Liver (tissue), 9 donors: ENCODE measurements around the gene SYT6. TPM values are rescaled to one million over a fixed set of nuclear protein-coding genes. Genes with fewer than 3 reads are reported as not detected.

Experiments
- DNase-seq: peaks from one replicate; pipeline ENCODE4 v3.0.0-alpha.2; 2017; ENCODE audit warnings: low spot score
- H3K27ac ChIP-seq, 2 donors: one replicate each; pipeline ENCODE4 v1.7.0; 2013; ENCODE audit warnings: inconsistent platforms in 2 of 2, low read length in 2 of 2, control low read depth in 1 of 2, low read depth in 1 of 2, mild to moderate bottlenecking in 1 of 2
- H3K27me3 ChIP-seq, 4 donors: one replicate each; pipeline versions ENCODE4 v1.6.1 to v1.7.0; 2013; ENCODE audit warnings: low read length in 3 of 4, inconsistent platforms in 1 of 4, mild to moderate bottlenecking in 1 of 4, moderate library complexity in 1 of 4; ENCODE audit not compliant: control insufficient read depth in 4 of 4, insufficient read depth in 4 of 4
- H3K36me3 ChIP-seq, 4 donors: one replicate each; pipeline versions ENCODE4 v1.6.1 to v1.7.0; 2013; ENCODE audit warnings: low read length in 3 of 4, mild to moderate bottlenecking in 3 of 4, low read depth in 1 of 4, moderate library complexity in 1 of 4; ENCODE audit not compliant: control insufficient read depth in 4 of 4, insufficient read depth in 3 of 4
- H3K4me1 ChIP-seq, 4 donors: one replicate each; pipeline versions ENCODE4 v1.6.1 to v1.7.0; 2013; ENCODE audit warnings: low read length in 3 of 4, mild to moderate bottlenecking in 3 of 4, moderate library complexity in 1 of 4; ENCODE audit not compliant: control insufficient read depth in 4 of 4, insufficient read depth in 4 of 4
- H3K4me3 ChIP-seq, 3 donors: one replicate each; pipeline versions ENCODE4 v1.6.1 to v1.7.0; 2013; ENCODE audit warnings: low read length in 3 of 3, control low read depth in 1 of 3, low read depth in 1 of 3, mild to moderate bottlenecking in 1 of 3
- H3K9ac ChIP-seq, 2 donors: one replicate each; pipeline ENCODE4 v1.7.0; 2013; ENCODE audit warnings: low read length in 2 of 2, mild to moderate bottlenecking in 2 of 2, moderate library complexity in 2 of 2, control low read depth in 1 of 2, low read depth in 1 of 2
- H3K9me3 ChIP-seq, 4 donors: one replicate each; pipeline versions ENCODE4 v1.6.1 to v1.7.0; 2013; ENCODE audit warnings: low read length in 3 of 4; ENCODE audit not compliant: control insufficient read depth in 4 of 4
- EGR1 ChIP-seq, 2 donors: IDR thresholded peaks; 2 replicates each; pipeline ENCODE4 v1.6.1; 2016 to 2018; ENCODE audit warnings: antibody characterized with exemption in 2 of 2, low read depth in 2 of 2
- FOXA1 ChIP-seq: IDR thresholded peaks from 2 replicates; pipeline ENCODE4 v1.6.1; 2016; ENCODE audit warnings: antibody characterized with exemption
- FOXA2 ChIP-seq: IDR thresholded peaks from 2 replicates; pipeline ENCODE4 v1.6.1; 2016; ENCODE audit warnings: antibody characterized with exemption
- GABPA ChIP-seq, 2 donors: IDR thresholded peaks in 1 of 2; conservative IDR thresholded peaks in 1 of 2; 2 replicates each; pipeline ENCODE4 v1.6.1; 2016; ENCODE audit warnings: antibody characterized with exemption in 2 of 2, mild to moderate bottlenecking in 1 of 2, moderate library complexity in 1 of 2
- HNF4A ChIP-seq, 2 donors: conservative IDR thresholded peaks; 2 replicates each; pipeline ENCODE4 v1.6.1; 2016; ENCODE audit warnings: antibody characterized with exemption in 2 of 2, mild to moderate bottlenecking in 2 of 2
- HNF4G ChIP-seq: IDR thresholded peaks from 2 replicates; pipeline ENCODE4 v1.6.1; 2016; ENCODE audit warnings: antibody characterized with exemption
- JUND ChIP-seq, 2 donors: IDR thresholded peaks; 2 replicates each; pipeline ENCODE4 v1.6.1; 2016; ENCODE audit warnings: antibody characterized with exemption in 2 of 2
- NR2F2 ChIP-seq: IDR thresholded peaks from 2 replicates; pipeline ENCODE4 v1.6.1; 2016; ENCODE audit warnings: antibody characterized with exemption
- RAD21 ChIP-seq, 2 donors: IDR thresholded peaks; 2 replicates each; pipeline ENCODE4 v1.6.1; 2016; ENCODE audit warnings: antibody characterized with exemption in 2 of 2, mild to moderate bottlenecking in 2 of 2
- RXRA ChIP-seq, 2 donors: IDR thresholded peaks; 2 replicates each; pipeline ENCODE4 v1.6.1; 2017 to 2018; ENCODE audit warnings: antibody characterized with exemption in 2 of 2, mild to moderate bottlenecking in 1 of 2
- SP1 ChIP-seq: IDR thresholded peaks from 2 replicates; pipeline ENCODE4 v1.6.1; 2018; ENCODE audit warnings: antibody characterized with exemption, mild to moderate bottlenecking
- TAF1 ChIP-seq: conservative IDR thresholded peaks from 2 replicates; pipeline ENCODE4 v1.6.1; 2016; ENCODE audit warnings: antibody characterized with exemption, mild to moderate bottlenecking
- YY1 ChIP-seq: IDR thresholded peaks from 2 replicates; pipeline ENCODE4 v1.6.1; 2016; ENCODE audit warnings: antibody characterized with exemption, mild to moderate bottlenecking
- WGBS: extraction: QIAGEN DNeasy Blood & Tissue Kit; methylation state at CpG from one replicate; pipeline ENCODE4 v1.1.7; 2013; 5-methylcytosine and 5-hydroxymethylcytosine counted together
- polyA plus RNA-seq, 2 donors: library from polyadenylated mRNA; stranded (reverse) in 1 of 2; unstranded in 1 of 2; fragments of 200-250 nt in 1 of 2; fragments of >200 nt in 1 of 2; fragmentation: Nextera tagmentation in 1 of 2; extraction: Ambion mirVana in 1 of 2; gene quantifications; one replicate each; pipeline versions ENCODE4 v1.2.1 to v1.2.3, GENCODE V29; 2013 to 2015
- total RNA-seq, 2 donors: library from RNA; depleted of rRNA; stranded (reverse); fragments of >200 nt; gene quantifications; one replicate each; pipeline ENCODE4 v1.2.3, GENCODE V29; 2014
- TF ChIP-seq, protein P1 (sequence below): IDR thresholded peaks from 2 replicates; pipeline ENCODE4 v1.6.1; 2016; ENCODE audit warnings: antibody characterized with exemption
- TF ChIP-seq, protein P2 (sequence below): IDR thresholded peaks from 2 replicates; pipeline ENCODE4 v1.6.1; 2016; ENCODE audit warnings: antibody characterized with exemption, mild to moderate bottlenecking
- TF ChIP-seq, protein P3 (sequence below): fragments of 150-350 bp; IDR thresholded peaks from 2 replicates; pipeline ENCODE4 v1.5.1; 2017; ENCODE audit warnings: improper control_type of control experiment, low read depth, low read length; ENCODE audit not compliant: missing input control
- TF ChIP-seq, protein P4 (sequence below): IDR thresholded peaks from 2 replicates; pipeline ENCODE4 v1.6.1; 2016; ENCODE audit warnings: antibody characterized with exemption
- TF ChIP-seq, protein P5 (sequence below): IDR thresholded peaks from 2 replicates; pipeline ENCODE4 v1.6.1; 2016; ENCODE audit warnings: antibody characterized with exemption
- donor health status: healthy.
- donor health status: healthy.
- donor health status: healthy.
- donor health status: healthy.
- donor health status: healthy.

SYT6 gene
- total and polyA plus RNA-seq, 4 donors: under 0.01 to 0.17 TPM; not detected in 2

DNA sequence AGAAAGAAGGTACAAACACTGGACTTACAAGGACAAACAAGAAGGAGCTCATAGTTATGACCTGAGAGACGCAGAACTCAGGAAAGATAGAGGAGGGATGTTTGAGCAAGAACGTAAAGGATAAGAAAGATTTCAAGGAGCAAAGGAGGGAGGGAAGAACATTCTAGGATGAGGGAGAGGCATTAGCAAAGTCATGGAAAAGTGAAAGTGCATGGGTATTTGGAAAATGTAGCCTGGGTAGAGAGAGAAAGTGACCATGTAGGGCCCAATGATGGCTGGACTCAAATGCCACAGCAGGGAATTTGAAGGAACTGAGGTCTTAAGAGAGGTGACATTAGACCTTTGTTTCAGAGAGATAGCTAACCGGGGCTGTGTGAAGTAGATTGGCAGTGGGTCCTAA is 76.5 kb downstream of the SYT6 start:
- H3K4me1 ChIP-seq: peaks cover 0 to 2% (median 0%) of the 10 kb centered on the region in 4 donors
- TF ChIP-seq HNF4G (no peak), EGR1 (IDR thresholded peaks at IDR 0.05; ENCODE audit: low read depth in 2 of 2) (no peak), FOXA2 (no peak), YY1 (no peak), FOXA1 (no peak), GABPA (IDR thresholded peaks at IDR 0.05 in 1 of 2, conservative IDR thresholded peaks at IDR 0.05 in 1 of 2) (no peak), TAF1 (no peak), RAD21 (IDR thresholded peaks at IDR 0.05) (no peak), HNF4A (conservative IDR thresholded peaks at IDR 0.05) (no peak), SP1 (no peak), JUND (IDR thresholded peaks at IDR 0.05) (no peak), NR2F2 (no peak), RXRA (IDR thresholded peaks at IDR 0.05) (no peak)
- TF ChIP-seq, protein P1, sequence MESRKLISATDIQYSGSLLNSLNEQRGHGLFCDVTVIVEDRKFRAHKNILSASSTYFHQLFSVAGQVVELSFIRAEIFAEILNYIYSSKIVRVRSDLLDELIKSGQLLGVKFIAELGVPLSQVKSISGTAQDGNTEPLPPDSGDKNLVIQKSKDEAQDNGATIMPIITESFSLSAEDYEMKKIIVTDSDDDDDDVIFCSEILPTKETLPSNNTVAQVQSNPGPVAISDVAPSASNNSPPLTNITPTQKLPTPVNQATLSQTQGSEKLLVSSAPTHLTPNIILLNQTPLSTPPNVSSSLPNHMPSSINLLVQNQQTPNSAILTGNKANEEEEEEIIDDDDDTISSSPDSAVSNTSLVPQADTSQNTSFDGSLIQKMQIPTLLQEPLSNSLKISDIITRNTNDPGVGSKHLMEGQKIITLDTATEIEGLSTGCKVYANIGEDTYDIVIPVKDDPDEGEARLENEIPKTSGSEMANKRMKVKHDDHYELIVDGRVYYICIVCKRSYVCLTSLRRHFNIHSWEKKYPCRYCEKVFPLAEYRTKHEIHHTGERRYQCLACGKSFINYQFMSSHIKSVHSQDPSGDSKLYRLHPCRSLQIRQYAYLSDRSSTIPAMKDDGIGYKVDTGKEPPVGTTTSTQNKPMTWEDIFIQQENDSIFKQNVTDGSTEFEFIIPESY: no peak
- TF ChIP-seq, protein P2, sequence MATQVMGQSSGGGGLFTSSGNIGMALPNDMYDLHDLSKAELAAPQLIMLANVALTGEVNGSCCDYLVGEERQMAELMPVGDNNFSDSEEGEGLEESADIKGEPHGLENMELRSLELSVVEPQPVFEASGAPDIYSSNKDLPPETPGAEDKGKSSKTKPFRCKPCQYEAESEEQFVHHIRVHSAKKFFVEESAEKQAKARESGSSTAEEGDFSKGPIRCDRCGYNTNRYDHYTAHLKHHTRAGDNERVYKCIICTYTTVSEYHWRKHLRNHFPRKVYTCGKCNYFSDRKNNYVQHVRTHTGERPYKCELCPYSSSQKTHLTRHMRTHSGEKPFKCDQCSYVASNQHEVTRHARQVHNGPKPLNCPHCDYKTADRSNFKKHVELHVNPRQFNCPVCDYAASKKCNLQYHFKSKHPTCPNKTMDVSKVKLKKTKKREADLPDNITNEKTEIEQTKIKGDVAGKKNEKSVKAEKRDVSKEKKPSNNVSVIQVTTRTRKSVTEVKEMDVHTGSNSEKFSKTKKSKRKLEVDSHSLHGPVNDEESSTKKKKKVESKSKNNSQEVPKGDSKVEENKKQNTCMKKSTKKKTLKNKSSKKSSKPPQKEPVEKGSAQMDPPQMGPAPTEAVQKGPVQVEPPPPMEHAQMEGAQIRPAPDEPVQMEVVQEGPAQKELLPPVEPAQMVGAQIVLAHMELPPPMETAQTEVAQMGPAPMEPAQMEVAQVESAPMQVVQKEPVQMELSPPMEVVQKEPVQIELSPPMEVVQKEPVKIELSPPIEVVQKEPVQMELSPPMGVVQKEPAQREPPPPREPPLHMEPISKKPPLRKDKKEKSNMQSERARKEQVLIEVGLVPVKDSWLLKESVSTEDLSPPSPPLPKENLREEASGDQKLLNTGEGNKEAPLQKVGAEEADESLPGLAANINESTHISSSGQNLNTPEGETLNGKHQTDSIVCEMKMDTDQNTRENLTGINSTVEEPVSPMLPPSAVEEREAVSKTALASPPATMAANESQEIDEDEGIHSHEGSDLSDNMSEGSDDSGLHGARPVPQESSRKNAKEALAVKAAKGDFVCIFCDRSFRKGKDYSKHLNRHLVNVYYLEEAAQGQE: no peak
- TF ChIP-seq, protein P3, sequence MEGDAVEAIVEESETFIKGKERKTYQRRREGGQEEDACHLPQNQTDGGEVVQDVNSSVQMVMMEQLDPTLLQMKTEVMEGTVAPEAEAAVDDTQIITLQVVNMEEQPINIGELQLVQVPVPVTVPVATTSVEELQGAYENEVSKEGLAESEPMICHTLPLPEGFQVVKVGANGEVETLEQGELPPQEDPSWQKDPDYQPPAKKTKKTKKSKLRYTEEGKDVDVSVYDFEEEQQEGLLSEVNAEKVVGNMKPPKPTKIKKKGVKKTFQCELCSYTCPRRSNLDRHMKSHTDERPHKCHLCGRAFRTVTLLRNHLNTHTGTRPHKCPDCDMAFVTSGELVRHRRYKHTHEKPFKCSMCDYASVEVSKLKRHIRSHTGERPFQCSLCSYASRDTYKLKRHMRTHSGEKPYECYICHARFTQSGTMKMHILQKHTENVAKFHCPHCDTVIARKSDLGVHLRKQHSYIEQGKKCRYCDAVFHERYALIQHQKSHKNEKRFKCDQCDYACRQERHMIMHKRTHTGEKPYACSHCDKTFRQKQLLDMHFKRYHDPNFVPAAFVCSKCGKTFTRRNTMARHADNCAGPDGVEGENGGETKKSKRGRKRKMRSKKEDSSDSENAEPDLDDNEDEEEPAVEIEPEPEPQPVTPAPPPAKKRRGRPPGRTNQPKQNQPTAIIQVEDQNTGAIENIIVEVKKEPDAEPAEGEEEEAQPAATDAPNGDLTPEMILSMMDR: no peak
- TF ChIP-seq, protein P4, sequence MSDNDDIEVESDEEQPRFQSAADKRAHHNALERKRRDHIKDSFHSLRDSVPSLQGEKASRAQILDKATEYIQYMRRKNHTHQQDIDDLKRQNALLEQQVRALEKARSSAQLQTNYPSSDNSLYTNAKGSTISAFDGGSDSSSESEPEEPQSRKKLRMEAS: no peak
- TF ChIP-seq, protein P5, sequence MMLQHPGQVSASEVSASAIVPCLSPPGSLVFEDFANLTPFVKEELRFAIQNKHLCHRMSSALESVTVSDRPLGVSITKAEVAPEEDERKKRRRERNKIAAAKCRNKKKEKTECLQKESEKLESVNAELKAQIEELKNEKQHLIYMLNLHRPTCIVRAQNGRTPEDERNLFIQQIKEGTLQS: no peak
- no peaks in the 10 kb centered on the region for H3K36me3 ChIP-seq
- H3K9me3 ChIP-seq: peaks cover 0 to 8% (median 2%) of the 10 kb centered on the region in 4 donors
- H3K27me3 ChIP-seq: no peaks in the 10 kb centered on the region
- DNase-seq: no peak
- H3K4me3 ChIP-seq: no peak overlapping the region
- no peak overlapping the region for H3K27ac ChIP-seq
- no peak overlapping the region for H3K9ac ChIP-seq
- WGBS: 74% methylated on average over 3 of the region's 3 CpGs
